GM20000 (cell line): ENCODE results near the gene PCED1B.

Experiments
- DNase-seq: peaks from one replicate; pipeline ENCODE4 v3.0.0; 2012; ENCODE audit warnings: low spot score
- CTCF ChIP-seq: IDR thresholded peaks from 2 replicates; pipeline ENCODE4 v1.5.1; 2012; ENCODE audit warnings: mild to moderate bottlenecking, control low read depth; ENCODE audit errors: extremely low read depth, missing control alignments

PCED1B gene

GRCh38 chr12:47070310-47070709 lies 9.1 kb upstream of the PCED1B start:
- no peak for DNase-seq
- no peak for TF ChIP-seq CTCF

- peak; percentile 19 for TF ChIP-seq CTCF
- DNase-seq, result peak; percentile 16
Observed at GRCh38 chr12:47071241-47071852, 8.1 kb upstream of the PCED1B start.

GRCh38 chr12:47073951-47074350 lies 5.5 kb upstream of the PCED1B start:
- no peak for DNase-seq
- no peak for TF ChIP-seq CTCF

- TF ChIP-seq CTCF, result no peak
- DNase-seq, result no peak
Observed at GRCh38 chr12:47074757-47075156, 4.7 kb upstream of the PCED1B start.

GRCh38 chr12:47075192-47076084 lies 4.0 kb upstream of the PCED1B start:
- no peak for DNase-seq

GRCh38 chr12:47077206-47078085 lies 2.0 kb upstream of the PCED1B start:
- no peak for TF ChIP-seq CTCF
- no peak for DNase-seq

More at GRCh38 chr12:47075192-47076084, 4.0 kb upstream of the PCED1B start:
- TF ChIP-seq CTCF, result no peak
